HFFc6 (cell line): ENCODE measurements around the gene ARHGEF4. TPM values are rescaled to one million over a fixed set of nuclear protein-coding genes. Genes with fewer than 3 reads are reported as not detected.

Source experiments
- DNase-seq: peaks from one replicate; pipeline ENCODE4 v3.0.0-alpha.2; 2018
- H3K27ac Mint-ChIP-seq: 2 replicates; pipeline ENCODE4 v1.8.0; 2020; ENCODE audit warnings: mild to moderate bottlenecking, mixed read lengths
- H3K27me3 Mint-ChIP-seq: 2 replicates; pipeline ENCODE4 v1.8.0; 2021; ENCODE audit warnings: mild to moderate bottlenecking, moderate library complexity, mixed read lengths; ENCODE audit not compliant: insufficient read depth
- H3K36me3 Mint-ChIP-seq: 2 replicates; pipeline ENCODE4 v1.8.0; 2021; ENCODE audit warnings: low read depth, mixed read lengths
- H3K4me1 Mint-ChIP-seq: 2 replicates; pipeline ENCODE4 v1.8.0; 2020; ENCODE audit warnings: low read depth, mixed read lengths
- H3K4me3 Mint-ChIP-seq: 2 replicates; pipeline ENCODE4 v1.8.0; 2020; ENCODE audit warnings: mild to moderate bottlenecking, moderate library complexity, mixed read lengths
- H3K9me3 Mint-ChIP-seq: 2 replicates; pipeline ENCODE4 v1.8.0; 2020; ENCODE audit warnings: mild to moderate bottlenecking, mixed read lengths
- total RNA-seq, 6 experiments: library from RNA; stranded (reverse); fragmentation: NEBNext Ultra II Directional; extraction: Animal tissue kit (Norgen Biotek cat#: 25700); gene quantifications; 2 replicates in 1 of 6; 3 replicates in 5 of 6; pipeline ENCODE4 v1.2.3, GENCODE V29; 2021
- TF ChIP-seq, protein P1 (sequence below): fragments of 200-600 bp; sonication (generic); IDR thresholded peaks from 2 replicates; pipeline ENCODE4 v1.5.0; 2021; ENCODE audit warnings: antibody characterized with exemption, mild to moderate bottlenecking

The ARHGEF4 gene
- total RNA-seq, 6 experiments from 2014 or later = 0.94 to 2.2 (median 1.4) TPM

DNA sequence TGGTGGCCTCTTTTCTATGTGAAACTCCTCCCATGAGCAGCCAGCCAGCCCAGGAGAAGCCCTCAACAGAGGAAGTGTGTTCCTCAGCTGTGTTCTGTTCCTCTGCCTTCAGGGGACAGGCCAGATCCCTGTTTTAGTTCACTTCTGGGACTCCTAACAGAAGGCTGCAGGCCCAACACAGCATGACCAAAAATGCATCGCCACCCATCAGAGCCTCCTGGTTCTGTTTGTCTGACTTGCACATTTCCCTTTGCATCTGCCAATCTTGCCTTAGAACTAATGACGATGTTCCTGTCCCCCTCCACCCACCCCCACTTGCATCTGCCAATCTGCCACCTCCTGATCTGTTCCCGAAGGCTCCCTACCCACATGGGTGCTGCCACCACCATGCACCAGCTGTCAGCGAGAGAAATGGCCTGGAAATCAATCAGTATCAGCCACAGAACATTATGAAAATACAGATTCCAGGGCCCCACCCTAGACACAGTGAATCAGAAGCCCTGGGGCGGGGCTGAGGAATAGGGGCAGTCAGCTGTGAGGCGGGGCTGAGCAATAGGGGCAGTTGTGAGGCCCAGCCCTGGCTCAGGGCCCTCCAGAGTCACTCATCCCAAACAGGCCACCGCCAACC, 205.5 kb downstream of the ARHGEF4 start:
- H3K4me3 Mint-ChIP-seq = no peak overlapping the region
- TF ChIP-seq, protein P1, sequence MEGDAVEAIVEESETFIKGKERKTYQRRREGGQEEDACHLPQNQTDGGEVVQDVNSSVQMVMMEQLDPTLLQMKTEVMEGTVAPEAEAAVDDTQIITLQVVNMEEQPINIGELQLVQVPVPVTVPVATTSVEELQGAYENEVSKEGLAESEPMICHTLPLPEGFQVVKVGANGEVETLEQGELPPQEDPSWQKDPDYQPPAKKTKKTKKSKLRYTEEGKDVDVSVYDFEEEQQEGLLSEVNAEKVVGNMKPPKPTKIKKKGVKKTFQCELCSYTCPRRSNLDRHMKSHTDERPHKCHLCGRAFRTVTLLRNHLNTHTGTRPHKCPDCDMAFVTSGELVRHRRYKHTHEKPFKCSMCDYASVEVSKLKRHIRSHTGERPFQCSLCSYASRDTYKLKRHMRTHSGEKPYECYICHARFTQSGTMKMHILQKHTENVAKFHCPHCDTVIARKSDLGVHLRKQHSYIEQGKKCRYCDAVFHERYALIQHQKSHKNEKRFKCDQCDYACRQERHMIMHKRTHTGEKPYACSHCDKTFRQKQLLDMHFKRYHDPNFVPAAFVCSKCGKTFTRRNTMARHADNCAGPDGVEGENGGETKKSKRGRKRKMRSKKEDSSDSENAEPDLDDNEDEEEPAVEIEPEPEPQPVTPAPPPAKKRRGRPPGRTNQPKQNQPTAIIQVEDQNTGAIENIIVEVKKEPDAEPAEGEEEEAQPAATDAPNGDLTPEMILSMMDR = no peak
- DNase-seq = no peak
- no peaks in the 10 kb centered on the region for H3K9me3 Mint-ChIP-seq
- 0 out of 2 replicates have a peak, but pooled peaks cover 5% of the 10 kb centered on the region for H3K4me1 Mint-ChIP-seq
- 0 out of 2 replicates have a peak, but pooled peaks cover 5% of the 10 kb centered on the region for H3K36me3 Mint-ChIP-seq
- no peak overlapping the region for H3K27ac Mint-ChIP-seq
- H3K27me3 Mint-ChIP-seq = peaks cover 12% of the 10 kb centered on the region

DNA sequence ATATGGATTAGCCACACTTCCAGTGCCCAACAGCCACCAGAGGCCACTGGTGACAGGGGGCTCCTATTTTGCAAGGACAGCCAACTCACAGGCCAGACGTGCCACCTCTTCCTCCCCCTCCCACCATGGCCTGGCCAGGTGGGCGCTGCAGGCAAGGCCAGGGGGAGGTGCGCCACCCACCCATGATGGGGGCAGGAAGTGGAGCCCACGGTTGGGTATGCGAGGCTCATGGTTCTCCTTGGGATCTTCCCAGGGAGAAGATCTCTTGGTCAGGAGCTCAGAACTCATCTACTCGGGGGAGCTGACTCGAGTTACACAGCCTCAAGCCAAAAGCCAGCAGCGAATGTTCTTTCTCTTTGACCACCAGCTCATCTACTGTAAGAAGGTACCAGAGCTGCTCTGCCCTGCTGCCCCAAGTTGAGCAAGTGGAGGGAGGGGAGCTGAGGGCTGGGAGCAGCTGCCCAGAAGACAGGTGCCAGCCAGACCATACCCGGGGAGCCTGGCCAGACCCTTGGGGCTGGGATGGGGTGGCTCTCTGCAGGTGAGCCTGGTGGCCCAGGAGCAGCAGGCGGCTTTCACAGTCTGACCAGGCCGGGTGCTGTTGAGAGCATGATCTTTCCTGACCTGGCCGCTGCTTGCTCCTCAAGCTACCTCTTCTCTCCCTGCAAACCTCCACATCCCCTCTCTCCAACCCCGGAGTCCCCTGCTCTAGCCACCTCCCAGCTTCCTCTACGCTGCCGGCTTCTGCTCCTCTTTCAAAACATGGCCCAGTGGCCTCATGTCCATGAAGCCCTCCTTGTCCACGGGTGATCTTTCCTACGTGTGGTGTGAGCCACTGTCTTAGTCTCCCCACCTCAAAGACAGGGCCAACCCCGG, 206.7 kb downstream of the ARHGEF4 start:
- no peak overlapping the region for H3K4me3 Mint-ChIP-seq
- H3K4me1 Mint-ChIP-seq = 0 out of 2 replicates have a peak, but pooled peaks cover 5% of the 10 kb centered on the region
- H3K9me3 Mint-ChIP-seq = no peaks in the 10 kb centered on the region
- no peak for DNase-seq
- H3K27ac Mint-ChIP-seq = no peak overlapping the region
- H3K36me3 Mint-ChIP-seq = peaks cover 5% of the 10 kb centered on the region; the same call in 1 of the 2 replicates
- TF ChIP-seq, protein P1 = no peak
- H3K27me3 Mint-ChIP-seq = peaks cover 8% of the 10 kb centered on the region

DNA sequence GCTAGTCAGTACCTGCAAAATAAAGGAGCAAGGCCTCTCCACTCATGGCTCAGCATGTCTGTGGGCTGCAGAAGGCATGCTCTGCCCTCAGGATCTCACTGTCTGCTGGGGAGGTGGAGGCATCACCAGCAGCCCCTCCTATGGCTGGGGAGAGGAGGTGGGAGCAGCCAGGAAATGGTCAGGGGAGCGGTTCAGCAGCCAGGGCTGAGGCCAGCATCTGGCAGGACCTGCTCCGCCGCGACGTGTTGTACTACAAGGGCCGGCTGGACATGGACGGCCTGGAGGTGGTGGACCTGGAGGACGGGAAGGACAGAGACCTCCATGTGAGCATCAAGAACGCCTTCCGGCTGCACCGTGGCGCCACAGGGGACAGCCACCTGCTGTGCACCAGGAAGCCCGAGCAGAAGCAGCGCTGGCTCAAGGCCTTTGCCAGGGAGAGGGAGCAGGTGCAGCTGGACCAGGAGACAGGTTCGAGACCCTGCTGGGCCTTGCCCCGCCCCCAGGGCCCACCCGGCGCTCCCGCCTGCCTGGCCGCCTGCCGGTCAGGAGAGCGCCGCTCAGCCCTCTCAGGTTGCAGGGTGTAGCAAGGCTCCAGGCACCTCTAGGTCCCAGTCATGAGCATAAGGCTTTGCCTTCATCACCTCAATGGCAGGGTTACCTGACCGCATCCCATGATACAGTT, 207.5 kb downstream of the ARHGEF4 start:
- TF ChIP-seq, protein P1 = no peak
- no peak overlapping the region for H3K27ac Mint-ChIP-seq

GRCh38 chr2:131044757-131045150, 208.0 kb downstream of the ARHGEF4 start:
- TF ChIP-seq, protein P1 = no peak
- Mint-ChIP-seq H3K4me1 (0 out of 2 replicates have a peak, but pooled peaks cover 5% of the 10 kb centered on the region), H3K4me3 (no peak overlapping the region), H3K27me3 (peaks cover 2% of the 10 kb centered on the region; the same call in 1 of the 2 replicates), H3K36me3 (peaks cover 10% of the 10 kb centered on the region), H3K27ac (no peak overlapping the region), H3K9me3 (no peaks in the 10 kb centered on the region)
- no peak for DNase-seq

More for the DNA sequence above, 207.5 kb downstream of the ARHGEF4 start:
- H3K4me1 Mint-ChIP-seq = 0 out of 2 replicates have a peak, but pooled peaks cover 5% of the 10 kb centered on the region
- H3K36me3 Mint-ChIP-seq = peaks cover 10% of the 10 kb centered on the region
- H3K9me3 Mint-ChIP-seq = no peaks in the 10 kb centered on the region
- H3K27me3 Mint-ChIP-seq = peaks cover 5% of the 10 kb centered on the region
- DNase-seq = no peak
- H3K4me3 Mint-ChIP-seq = no peak overlapping the region

DNA sequence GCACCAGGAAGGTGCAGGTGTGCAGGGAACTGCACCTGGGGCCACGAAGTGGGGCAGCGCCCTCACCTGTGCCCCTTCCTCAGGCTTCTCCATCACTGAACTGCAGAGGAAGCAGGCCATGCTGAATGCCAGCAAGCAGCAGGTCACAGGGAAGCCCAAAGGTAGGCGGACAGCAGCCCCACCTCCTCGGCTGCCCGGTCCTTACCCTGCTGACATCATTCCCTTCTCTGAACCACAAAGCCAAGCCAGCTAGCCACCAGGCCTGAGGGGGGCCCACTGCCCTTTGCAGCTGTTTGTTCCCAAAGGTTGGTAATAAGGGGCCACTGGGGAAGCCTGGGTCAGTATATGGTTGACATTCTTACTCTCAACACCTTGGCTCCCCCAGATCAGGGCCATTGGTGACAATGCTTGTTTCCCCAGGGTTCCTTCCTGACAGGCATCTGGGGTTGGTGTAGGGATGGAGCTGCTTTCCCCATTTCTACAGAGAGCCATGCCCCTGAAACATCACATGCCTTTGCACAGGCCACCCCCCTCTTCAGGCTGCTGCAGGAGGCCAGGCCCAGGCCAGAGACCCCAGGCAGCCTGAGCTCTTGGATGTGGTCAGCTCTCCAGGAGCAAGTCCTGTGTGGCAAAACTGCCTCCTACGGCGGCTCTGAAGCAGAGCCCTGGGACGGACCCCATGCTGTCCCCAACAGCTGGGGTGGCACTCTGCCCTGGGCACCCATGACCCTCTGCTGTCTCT, 208.7 kb downstream of the ARHGEF4 start:
- H3K27ac Mint-ChIP-seq = no peak overlapping the region
- TF ChIP-seq, protein P1 = no peak
- peaks cover 2% of the 10 kb centered on the region; the same call in 1 of the 2 replicates for H3K27me3 Mint-ChIP-seq
- 0 out of 2 replicates have a peak, but pooled peaks cover 5% of the 10 kb centered on the region for H3K4me1 Mint-ChIP-seq
- peaks cover 16% of the 10 kb centered on the region for H3K36me3 Mint-ChIP-seq
- no peak overlapping the region for H3K4me3 Mint-ChIP-seq
- H3K9me3 Mint-ChIP-seq = no peaks in the 10 kb centered on the region
- no peak for DNase-seq
